Measurements from ENCODE around the gene PARD3. TPM values are rescaled to one million over a fixed set of nuclear protein-coding genes. Genes with fewer than 3 reads are reported as not detected.
A peak's percentile ranks its signal among the peaks of the same experiment; 100 is the strongest.
"Not testable (repeated sequence)": the region's sequence is repeated elsewhere in the genome, so short reads cannot be mapped to it uniquely, and the experiment has no call there.

PARD3 gene
- total RNA-seq, 1 experiment from 2014 or later: 57.4 TPM

DNA sequence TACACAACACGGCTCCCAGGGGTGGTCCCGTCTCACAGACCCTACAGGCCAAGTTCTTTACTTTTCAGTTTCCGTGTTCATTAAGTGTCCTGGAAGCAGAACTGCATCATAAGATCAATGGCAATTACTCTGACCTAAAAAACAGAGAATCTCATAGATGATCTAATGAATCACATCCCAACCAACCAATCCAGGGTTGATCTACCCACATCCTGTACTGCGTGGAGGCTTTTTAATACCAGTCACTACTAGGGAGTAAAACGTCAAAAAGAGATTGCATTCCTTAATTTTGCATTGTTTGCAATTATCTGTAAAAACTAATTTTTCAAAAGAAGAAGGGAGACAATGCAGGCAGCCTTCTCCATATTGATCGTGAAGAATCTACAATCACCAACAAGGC is 72.6 kb downstream of the PARD3 start:
- Histone ChIP-seq H3K9me2 (ENCODE audit: insufficient read depth) (no peaks in the 10 kb centered on the region), H3F3A (ENCODE audit: insufficient read depth, low read depth) (no peaks in the 10 kb centered on the region), H2AFZ (no peak overlapping the region), H3K9me3 (ENCODE audit: insufficient read depth, low read depth) (no peaks in the 10 kb centered on the region), H3K27ac (no peak overlapping the region), H3K27me3 (ENCODE audit: insufficient read depth, low read depth) (no peaks in the 10 kb centered on the region), H3K79me2 (ENCODE audit: low read depth) (peaks cover 61% of the 10 kb centered on the region), H3K36me3 (ENCODE audit: low read depth) (no peaks in the 10 kb centered on the region), H3K4me2 (no peak overlapping the region), H3K4me1 (replicated peaks; ENCODE audit: insufficient read depth) (no peaks in the 10 kb centered on the region), H3K4me3 (no peak overlapping the region), H4K20me1 (ENCODE audit: insufficient read depth) (0 out of 2 replicates have a peak, but pooled peaks cover 5% of the 10 kb centered on the region)
- ChIA-PET CTCF (no interaction called here), POLR2A (ENCODE audit: unreplicated experiment) (no interaction called here)
- no TSS peak for BruUV-seq (replicated peaks)
- DNase-seq: no peak
- intact Hi-C loops (cut with micrococcal nuclease; ENCODE audit: unreplicated experiment): no loop called here
- TF ChIP-seq EZH2 (IDR thresholded peaks at IDR 0.05; ENCODE audit: low read depth): no peak
- TF ChIP-seq, protein P1, sequence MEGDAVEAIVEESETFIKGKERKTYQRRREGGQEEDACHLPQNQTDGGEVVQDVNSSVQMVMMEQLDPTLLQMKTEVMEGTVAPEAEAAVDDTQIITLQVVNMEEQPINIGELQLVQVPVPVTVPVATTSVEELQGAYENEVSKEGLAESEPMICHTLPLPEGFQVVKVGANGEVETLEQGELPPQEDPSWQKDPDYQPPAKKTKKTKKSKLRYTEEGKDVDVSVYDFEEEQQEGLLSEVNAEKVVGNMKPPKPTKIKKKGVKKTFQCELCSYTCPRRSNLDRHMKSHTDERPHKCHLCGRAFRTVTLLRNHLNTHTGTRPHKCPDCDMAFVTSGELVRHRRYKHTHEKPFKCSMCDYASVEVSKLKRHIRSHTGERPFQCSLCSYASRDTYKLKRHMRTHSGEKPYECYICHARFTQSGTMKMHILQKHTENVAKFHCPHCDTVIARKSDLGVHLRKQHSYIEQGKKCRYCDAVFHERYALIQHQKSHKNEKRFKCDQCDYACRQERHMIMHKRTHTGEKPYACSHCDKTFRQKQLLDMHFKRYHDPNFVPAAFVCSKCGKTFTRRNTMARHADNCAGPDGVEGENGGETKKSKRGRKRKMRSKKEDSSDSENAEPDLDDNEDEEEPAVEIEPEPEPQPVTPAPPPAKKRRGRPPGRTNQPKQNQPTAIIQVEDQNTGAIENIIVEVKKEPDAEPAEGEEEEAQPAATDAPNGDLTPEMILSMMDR (conservative IDR thresholded peaks at IDR 0.05): no peak

DNA sequence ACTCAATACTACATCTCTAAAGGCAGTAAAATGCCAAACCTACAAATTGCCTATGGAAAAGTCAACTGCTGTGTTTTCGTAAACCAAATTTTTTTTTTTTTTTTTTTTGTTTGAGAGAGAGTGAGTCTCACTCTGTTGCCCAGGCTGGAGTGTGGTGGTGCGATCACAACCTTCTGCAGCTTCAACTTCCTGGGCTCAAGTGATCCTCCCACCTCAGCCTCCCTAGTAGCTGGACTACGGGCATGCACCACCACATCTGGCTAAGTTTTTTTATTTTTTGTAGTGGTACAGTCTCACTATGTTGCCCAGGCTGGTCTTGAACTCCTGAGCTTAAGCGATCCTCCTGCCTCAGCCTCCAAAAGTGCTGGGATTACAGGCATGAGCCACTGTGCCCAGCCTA is 74.0 kb downstream of the PARD3 start:
- H3F3A ChIP-seq (ENCODE audit: insufficient read depth, low read depth); H3K4me1 ChIP-seq (replicated peaks; ENCODE audit: insufficient read depth); CTCF ChIA-PET; BruUV-seq (replicated peaks); H3K9me2 ChIP-seq (ENCODE audit: insufficient read depth); H3K4me2 ChIP-seq; DNase-seq; H4K20me1 ChIP-seq (ENCODE audit: insufficient read depth); H3K36me3 ChIP-seq (ENCODE audit: low read depth); intact Hi-C loops (cut with micrococcal nuclease; ENCODE audit: unreplicated experiment); H3K27me3 ChIP-seq (ENCODE audit: insufficient read depth, low read depth); H3K4me3 ChIP-seq; POLR2A ChIA-PET (ENCODE audit: unreplicated experiment); H3K27ac ChIP-seq; H2AFZ ChIP-seq; H3K9me3 ChIP-seq (ENCODE audit: insufficient read depth, low read depth): not testable (repeated sequence)
- peaks cover 59% of the 10 kb centered on the region for H3K79me2 ChIP-seq (ENCODE audit: low read depth)

DNA sequence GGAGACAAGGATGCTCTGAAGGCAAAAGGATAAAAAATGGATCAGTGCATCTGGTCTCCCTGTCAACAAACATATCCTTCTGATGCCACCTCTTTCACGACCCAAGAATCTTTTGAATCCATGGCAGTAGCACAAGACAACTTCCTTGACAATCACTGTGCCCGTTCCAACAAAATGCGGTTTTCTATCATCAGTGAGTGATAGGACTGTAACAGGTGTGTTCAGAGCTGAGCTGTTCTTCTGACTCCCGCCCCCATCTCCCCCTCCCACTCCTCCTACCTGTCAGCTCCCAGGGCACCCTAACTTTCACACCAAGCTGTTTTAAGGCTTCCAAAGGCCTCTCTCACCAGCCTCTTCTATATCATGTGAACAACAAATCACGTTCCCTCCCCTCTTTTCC is 74.8 kb downstream of the PARD3 start:
- CTCF ChIA-PET: no interaction called here
- no peaks in the 10 kb centered on the region for H3K4me1 ChIP-seq (replicated peaks; ENCODE audit: insufficient read depth)
- POLR2A ChIA-PET (ENCODE audit: unreplicated experiment): interaction anchor here (1.0 kb wide), 1 partner anchor 18 kb away, joined by 6 read pairs; no protein-coding TSS in a partner anchor
- H3K27ac ChIP-seq: no peak overlapping the region
- no peaks in the 10 kb centered on the region for H3K27me3 ChIP-seq (ENCODE audit: insufficient read depth, low read depth)
- BruUV-seq (replicated peaks): no TSS peak
- no peaks in the 10 kb centered on the region for H3K36me3 ChIP-seq (ENCODE audit: low read depth)
- H3K9me3 ChIP-seq (ENCODE audit: insufficient read depth, low read depth): no peaks in the 10 kb centered on the region
- no peak overlapping the region for H3K4me2 ChIP-seq
- peaks cover 66% of the 10 kb centered on the region for H3K79me2 ChIP-seq (ENCODE audit: low read depth)
- DNase-seq: no peak
- H4K20me1 ChIP-seq (ENCODE audit: insufficient read depth): 0 out of 2 replicates have a peak, but pooled peaks cover 5% of the 10 kb centered on the region
- no peaks in the 10 kb centered on the region for H3F3A ChIP-seq (ENCODE audit: insufficient read depth, low read depth)
- no peak for TF ChIP-seq EZH2 (IDR thresholded peaks at IDR 0.05; ENCODE audit: low read depth)
- TF ChIP-seq, protein P1 (conservative IDR thresholded peaks at IDR 0.05): no peak
- H3K4me3 ChIP-seq: no peak overlapping the region
- no peaks in the 10 kb centered on the region for H3K9me2 ChIP-seq (ENCODE audit: insufficient read depth)
- intact Hi-C loops (cut with micrococcal nuclease; ENCODE audit: unreplicated experiment): no loop called here
- no peak overlapping the region for H2AFZ ChIP-seq

DNA sequence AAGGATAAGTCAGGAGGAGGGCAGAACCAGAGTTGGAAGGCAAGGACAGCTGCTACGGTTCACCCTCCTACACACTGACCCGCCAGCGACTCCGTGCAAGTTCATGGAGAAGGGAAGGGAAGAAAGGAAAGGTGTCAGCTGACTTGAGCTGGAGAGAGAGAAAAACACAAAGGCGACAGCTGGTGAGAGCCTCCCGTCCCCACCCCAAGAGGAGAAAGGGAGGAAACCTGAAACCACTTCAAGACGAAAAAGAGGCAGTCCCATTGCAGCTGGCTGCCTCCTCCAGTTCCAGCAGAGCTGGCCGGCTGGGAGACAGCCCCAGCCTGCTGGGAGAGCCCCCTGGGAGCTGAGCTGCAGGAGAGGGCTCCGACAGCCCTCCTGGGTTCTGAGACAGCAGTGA is 75.2 kb downstream of the PARD3 start:
- Histone ChIP-seq H3K9me3 (ENCODE audit: insufficient read depth, low read depth) (no peaks in the 10 kb centered on the region), H3K27me3 (ENCODE audit: insufficient read depth, low read depth) (no peaks in the 10 kb centered on the region), H3K4me2 (no peak overlapping the region), H3F3A (ENCODE audit: insufficient read depth, low read depth) (no peaks in the 10 kb centered on the region), H3K36me3 (ENCODE audit: low read depth) (no peaks in the 10 kb centered on the region), H3K4me1 (replicated peaks; ENCODE audit: insufficient read depth) (no peaks in the 10 kb centered on the region), H3K79me2 (ENCODE audit: low read depth) (peaks cover 67% of the 10 kb centered on the region), H4K20me1 (ENCODE audit: insufficient read depth) (0 out of 2 replicates have a peak, but pooled peaks cover 5% of the 10 kb centered on the region), H2AFZ (no peak overlapping the region), H3K27ac (no peak overlapping the region), H3K9me2 (ENCODE audit: insufficient read depth) (no peaks in the 10 kb centered on the region), H3K4me3 (no peak overlapping the region)
- DNase-seq: peak in 1 of 2 experiments; percentile 67
- no peak for TF ChIP-seq EZH2 (IDR thresholded peaks at IDR 0.05; ENCODE audit: low read depth)
- TF ChIP-seq, protein P1 (conservative IDR thresholded peaks at IDR 0.05): no peak
- ChIA-PET POLR2A (ENCODE audit: unreplicated experiment) (interaction anchor here (1.0 kb wide), 1 partner anchor 18 kb away, joined by 6 read pairs; no protein-coding TSS in a partner anchor), CTCF (no interaction called here)
- intact Hi-C loops (cut with micrococcal nuclease; ENCODE audit: unreplicated experiment): no loop called here
- no TSS peak for BruUV-seq (replicated peaks)
